Prostate gland (tissue), 1 donor: Measurements from ENCODE around the gene GLT1D1.

ENCODE experiments used
- POLR2A ChIP-seq: fragments of 450-650 bp; IDR thresholded peaks from one replicate; pipeline ENCODE4 v1.6.1; 2016; ENCODE audit warnings: antibody characterized with exemption, mild to moderate bottlenecking
- POLR2AphosphoS5 ChIP-seq: sonication (generic); formaldehyde crosslinking; IDR thresholded peaks from one replicate; pipeline ENCODE4 v1.6.1; 2017; ENCODE audit warnings: antibody characterized with exemption

DNA sequence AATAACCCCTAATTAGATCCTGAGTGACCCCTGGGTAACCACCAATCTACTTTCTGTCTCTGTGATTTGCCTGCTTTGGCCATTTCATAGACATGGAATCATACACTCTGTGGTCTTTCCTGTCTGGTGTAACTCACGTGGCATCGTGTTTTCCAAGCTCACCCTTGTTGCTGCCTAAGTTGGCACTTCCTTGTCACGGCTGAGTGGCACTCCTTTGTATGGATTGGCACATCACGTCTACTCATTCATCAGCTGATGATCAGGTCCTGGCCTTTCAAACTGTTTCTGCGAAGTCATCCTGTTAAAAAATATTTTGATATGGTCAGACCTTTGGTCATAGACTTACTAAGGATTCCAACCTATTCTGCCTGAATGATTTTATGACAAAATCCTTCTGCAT, 87.7 kb downstream of the GLT1D1 start:
- TF ChIP-seq POLR2A, result no peak
- no peak for TF ChIP-seq POLR2AphosphoS5
